Sigmoid colon (tissue), 4 donors: Measurements from ENCODE around the gene PPIL6.
A peak's percentile ranks its signal among the peaks of the same experiment; 100 is the strongest.

Source experiments
- EP300 ChIP-seq, 4 donors: sonication (generic); formaldehyde crosslinking; IDR thresholded peaks; one replicate each; pipeline ENCODE4 v1.6.1; 2017; ENCODE audit warnings: antibody characterized with exemption in 4 of 4
- POLR2A ChIP-seq, 2 donors: fragments of 450-650 bp; IDR thresholded peaks; one replicate each; pipeline ENCODE4 v1.6.1; 2016; ENCODE audit warnings: antibody characterized with exemption in 2 of 2, mild to moderate bottlenecking in 2 of 2, moderate library complexity in 2 of 2
- TF ChIP-seq, protein P1 (sequence below), 4 experiments: fragments of 450-650 bp in 3 of 4; fragments of 200-600 bp in 1 of 4; IDR thresholded peaks; one replicate each; pipeline ENCODE4 v1.5.1; 2016 to 2019; ENCODE audit warnings: antibody characterized with exemption in 4 of 4, mild to moderate bottlenecking in 3 of 4, moderate library complexity in 2 of 4

DNA sequence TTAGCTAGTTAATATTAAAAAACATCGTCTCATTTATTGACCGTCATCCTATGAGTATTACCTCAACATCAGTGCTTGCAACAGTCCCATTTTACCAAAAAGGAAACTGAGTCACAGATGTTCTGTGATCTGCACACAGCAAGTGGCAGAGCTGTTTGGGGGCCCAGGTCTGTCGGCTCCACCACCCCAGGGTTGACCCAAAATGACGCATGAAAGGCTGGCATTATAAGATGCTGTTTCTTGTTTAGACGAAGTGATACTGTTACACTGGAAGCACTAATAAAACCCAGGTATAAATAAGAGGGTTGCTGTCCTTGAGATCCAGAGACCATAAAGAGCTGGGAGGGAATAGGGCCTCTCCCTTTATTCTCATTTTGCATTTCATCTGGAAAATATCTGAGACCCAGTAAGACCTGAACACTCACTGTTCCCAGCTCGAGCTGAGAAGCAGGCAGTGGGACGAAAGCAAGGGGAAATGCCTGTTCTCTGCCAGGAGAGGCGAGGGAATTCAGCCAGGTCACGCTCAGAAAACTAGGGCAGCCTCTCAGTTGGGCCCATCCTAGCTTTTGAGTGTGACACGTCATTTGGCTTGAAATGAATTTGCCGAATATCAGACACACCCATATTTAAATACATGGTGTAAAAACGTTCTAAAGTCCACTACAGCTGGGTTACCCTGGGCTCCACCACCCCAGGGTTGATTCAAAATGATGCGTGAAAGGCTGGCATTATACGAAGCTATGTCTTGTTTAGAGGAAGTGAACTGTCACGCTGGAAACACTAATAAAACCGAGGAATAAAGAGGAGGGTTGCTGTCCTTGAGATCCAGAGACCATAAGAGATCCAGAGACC lies 16.5 kb upstream of the PPIL6 start:
- TF ChIP-seq, protein P1, sequence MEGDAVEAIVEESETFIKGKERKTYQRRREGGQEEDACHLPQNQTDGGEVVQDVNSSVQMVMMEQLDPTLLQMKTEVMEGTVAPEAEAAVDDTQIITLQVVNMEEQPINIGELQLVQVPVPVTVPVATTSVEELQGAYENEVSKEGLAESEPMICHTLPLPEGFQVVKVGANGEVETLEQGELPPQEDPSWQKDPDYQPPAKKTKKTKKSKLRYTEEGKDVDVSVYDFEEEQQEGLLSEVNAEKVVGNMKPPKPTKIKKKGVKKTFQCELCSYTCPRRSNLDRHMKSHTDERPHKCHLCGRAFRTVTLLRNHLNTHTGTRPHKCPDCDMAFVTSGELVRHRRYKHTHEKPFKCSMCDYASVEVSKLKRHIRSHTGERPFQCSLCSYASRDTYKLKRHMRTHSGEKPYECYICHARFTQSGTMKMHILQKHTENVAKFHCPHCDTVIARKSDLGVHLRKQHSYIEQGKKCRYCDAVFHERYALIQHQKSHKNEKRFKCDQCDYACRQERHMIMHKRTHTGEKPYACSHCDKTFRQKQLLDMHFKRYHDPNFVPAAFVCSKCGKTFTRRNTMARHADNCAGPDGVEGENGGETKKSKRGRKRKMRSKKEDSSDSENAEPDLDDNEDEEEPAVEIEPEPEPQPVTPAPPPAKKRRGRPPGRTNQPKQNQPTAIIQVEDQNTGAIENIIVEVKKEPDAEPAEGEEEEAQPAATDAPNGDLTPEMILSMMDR (IDR thresholded peaks at IDR 0.05), result no peak
- no peak for TF ChIP-seq EP300 (IDR thresholded peaks at IDR 0.05)
- peak in 1 of 2 donors; percentile 33 for TF ChIP-seq POLR2A (IDR thresholded peaks at IDR 0.05)
